ENCODE results near the gene YWHAH. TPM values are rescaled to one million over a fixed set of nuclear protein-coding genes. Genes with fewer than 3 reads are reported as not detected.

Gene YWHAH
- total RNA-seq: 141 TPM in 2 replicates

GRCh38 chr22:31943978-31944699, at the start of gene YWHAH:
TSS of gene YWHAH (plus strand) at chr22:31944535. CDS start at chr22:31944734, 199 bp downstream.
- intact Hi-C loops (cut with micrococcal nuclease): loop anchor here (1.0 to 10.0 kb wide), 7 partner anchors 26 to 979 kb away; partner anchors contain the start of genes DRG1, FBXO7, MORC2 and PRR14L

GRCh38 chr22:31895411-31896123, 48.8 kb upstream of the YWHAH start:
- intact Hi-C loops (cut with micrococcal nuclease): no loop called here

GRCh38 chr22:31896472-31896871, 47.9 kb upstream of the YWHAH start:
- intact Hi-C loops (cut with micrococcal nuclease): no loop called here

DNA sequence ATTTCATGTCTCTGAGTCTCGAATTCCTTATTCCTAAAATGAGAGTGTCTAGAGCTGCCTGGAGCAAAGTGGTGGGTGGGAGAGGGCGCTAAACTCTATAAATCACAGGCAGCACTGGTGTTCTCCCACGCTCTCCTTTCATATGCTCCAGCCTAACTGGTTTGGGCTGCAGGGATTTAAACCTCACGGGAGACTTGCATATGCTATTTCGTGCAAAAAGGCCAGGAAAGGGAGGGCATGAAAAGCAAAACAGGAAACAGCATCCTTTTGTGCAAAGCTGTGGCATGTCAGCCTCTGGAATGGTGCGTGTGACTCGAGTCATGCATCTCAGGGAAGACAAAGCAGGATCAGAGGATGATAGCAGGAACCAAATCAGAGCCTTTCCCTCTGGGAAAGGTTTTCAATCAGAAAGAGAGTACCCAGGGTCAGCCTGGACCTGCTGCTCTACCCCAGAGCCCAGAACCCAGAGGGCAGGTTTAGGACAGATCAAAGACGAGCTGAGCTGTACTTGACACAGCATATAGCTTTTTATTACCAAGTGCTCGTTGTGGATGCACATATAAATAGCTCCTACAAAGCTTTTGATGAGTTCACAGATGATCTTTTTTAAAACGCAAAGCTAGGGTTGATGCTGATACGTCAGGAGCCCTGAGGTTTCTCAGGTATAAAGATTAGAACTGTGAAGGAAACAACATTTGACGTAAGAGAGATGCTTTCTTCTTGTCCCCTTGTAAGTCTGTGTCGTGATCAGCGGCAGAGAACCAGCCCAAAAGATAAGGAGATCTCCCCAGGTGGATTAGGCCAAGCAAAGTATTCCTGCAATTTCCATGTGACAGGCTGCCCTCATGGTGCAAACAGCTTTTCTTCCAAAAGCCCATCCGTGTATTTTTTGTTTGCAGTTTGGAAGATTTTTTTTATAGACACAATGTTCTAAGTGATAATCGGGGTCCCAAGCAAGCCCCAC, 46.2 kb upstream of the YWHAH start:
- intact Hi-C loops (cut with micrococcal nuclease): no loop called here

DNA sequence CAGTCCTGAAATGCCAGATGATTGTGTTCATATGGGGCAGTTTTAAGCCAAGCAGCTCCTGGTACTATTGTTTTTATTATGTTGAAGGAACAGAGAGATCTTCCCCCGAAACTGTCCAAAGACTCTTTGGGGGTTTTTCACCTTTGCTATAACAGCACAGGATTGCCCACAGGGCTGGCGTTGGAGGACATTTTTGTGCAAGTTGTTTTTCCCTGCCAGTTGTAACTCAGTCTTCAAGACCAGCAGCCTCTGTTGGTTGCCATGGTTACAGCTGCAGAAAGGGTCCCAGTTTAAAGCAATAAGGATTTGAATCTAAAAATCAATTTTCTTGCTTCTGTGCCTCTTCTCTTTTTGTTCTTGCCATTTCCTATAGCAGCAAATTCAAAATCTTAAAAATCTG, 45.4 kb upstream of the YWHAH start:
- intact Hi-C loops (cut with micrococcal nuclease): no loop called here

GRCh38 chr22:31899669-31900068, 44.7 kb upstream of the YWHAH start:
- intact Hi-C loops (cut with micrococcal nuclease): no loop called here

GRCh38 chr22:31901388-31902137, 42.8 kb upstream of the YWHAH start:
- intact Hi-C loops (cut with micrococcal nuclease): no loop called here

- intact Hi-C loops (cut with micrococcal nuclease): no loop called here
These were observed 39.7 kb upstream of the YWHAH start for GRCh38 chr22:31904651-31905050.

- intact Hi-C loops (cut with micrococcal nuclease): no loop called here
These were observed 39.0 kb upstream of the YWHAH start for GRCh38 chr22:31905356-31905755.

DNA sequence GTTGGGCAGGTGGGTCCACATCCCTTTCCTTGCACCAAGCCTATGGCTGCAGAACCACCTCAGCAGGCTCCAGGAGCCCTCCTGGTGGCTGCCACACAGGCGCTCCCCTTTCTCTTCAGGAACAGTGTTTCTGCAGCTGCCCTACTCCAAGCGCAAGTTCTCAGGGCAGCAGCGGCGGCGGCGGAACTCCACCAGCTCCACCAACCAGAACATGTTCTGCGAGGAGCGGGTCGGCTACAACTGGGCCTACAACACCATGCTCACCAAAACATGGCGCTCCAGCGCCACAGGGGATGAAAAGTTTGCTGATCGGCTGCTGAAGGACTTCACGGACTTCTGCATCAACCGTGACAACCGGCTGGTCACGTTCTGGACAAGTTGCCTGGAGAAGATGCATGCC, 38.2 kb upstream of the YWHAH start:
- intact Hi-C loops (cut with micrococcal nuclease): no loop called here

DNA sequence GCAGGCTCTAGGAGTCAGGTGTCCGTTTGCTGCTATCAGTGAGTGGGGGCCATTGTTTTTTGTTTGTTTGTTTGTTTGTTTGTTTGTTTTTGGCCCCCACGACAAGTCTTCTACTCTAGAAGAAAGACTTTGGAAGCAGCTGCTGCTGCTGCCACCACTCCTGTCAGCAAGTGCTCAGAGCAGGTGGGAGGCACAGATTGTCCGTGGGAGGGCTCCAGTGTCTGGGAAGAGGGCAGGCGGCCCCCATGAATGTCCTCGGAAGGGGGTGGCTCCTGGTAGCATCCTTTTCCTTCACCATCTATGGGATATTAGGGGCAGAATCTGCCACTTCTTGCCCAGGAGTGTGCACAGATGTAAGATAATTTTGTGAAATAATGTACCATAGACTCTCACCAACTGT, 37.8 kb upstream of the YWHAH start:
- intact Hi-C loops (cut with micrococcal nuclease): no loop called here

DNA sequence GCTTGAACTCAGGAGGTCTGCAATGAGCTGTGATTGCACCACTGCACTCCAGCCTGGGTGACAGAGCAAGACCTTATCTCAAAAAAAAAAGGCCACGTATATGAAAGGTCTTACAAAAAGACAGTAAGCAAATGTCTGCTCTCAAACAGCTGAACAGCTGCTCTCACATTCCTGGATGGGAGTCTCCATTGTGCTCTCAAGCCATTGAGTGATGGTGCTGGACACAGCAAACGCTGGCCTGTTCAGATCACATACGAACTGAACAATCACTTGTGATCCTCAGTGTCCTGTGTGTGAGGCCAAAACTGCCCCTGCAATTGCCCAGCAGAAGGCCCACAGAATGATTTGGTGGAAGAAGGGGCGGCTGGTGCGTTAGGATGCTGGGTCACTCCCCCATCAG, 34.4 kb upstream of the YWHAH start:
- intact Hi-C loops (cut with micrococcal nuclease): no loop called here

- intact Hi-C loops (cut with micrococcal nuclease): no loop called here
These were observed 32.5 kb upstream of the YWHAH start for GRCh38 chr22:31911565-31912406.

- intact Hi-C loops (cut with micrococcal nuclease): no loop called here
These were observed 32.0 kb upstream of the YWHAH start for GRCh38 chr22:31912407-31912743.

DNA sequence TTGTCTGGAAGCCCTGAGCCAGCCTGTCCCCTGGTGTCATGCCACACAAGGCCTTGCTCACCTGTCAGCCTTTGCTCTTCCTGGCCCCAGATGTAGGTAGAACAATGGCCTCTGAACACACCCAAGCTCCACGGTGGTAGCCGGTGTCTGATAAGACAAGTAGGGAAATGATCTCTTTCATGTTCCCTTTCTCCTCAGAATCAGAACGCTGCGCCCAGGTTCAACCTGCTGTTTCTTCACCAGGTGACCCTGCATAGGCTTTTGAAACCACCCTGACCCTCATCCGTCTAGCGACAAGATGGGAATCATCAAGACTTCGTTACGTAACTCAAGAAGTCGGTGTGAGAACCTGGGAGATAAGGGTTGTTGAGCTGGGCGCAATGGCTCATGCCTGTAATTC, 28.7 kb upstream of the YWHAH start:
- intact Hi-C loops (cut with micrococcal nuclease): no loop called here

- intact Hi-C loops (cut with micrococcal nuclease): no loop called here
These were observed 27.0 kb upstream of the YWHAH start for GRCh38 chr22:31917227-31917921.

DNA sequence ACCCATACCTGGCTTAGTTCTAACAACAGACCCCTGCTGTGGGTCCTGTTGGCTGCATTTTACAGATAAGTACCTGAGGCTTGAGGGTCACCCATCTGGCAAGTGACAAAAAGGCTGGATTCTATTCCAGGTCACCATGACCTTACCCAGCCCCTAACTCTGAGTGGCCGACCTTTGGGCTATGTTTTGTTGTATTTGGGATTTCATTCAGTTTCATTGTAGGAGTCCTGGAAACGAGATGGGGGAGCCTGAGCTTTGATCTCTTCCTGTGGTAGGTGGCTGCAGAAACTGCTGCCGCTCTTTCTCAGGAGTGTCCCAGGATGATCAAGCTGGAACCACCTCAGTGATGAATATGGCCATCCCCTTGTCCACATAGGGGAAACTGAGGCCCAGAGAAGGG, 24.6 kb upstream of the YWHAH start:
- intact Hi-C loops (cut with micrococcal nuclease): no loop called here

DNA sequence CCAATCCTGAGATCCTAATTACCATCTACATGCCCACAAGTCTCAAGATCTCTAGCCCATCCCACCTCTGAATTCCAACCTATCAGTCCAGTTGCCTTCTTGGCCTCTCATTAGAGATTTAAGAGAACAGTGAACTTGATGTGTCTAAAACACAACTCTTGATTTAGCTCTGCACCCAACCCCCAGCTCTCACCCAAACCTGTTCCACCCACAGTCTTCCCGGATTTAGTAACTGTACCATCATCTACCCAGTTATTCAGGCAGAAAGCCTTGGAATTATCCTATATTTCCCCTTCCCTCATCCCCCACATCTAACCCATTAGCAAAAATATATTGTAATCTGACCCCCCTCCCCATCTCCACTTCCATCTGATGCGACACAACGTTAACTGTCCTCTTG, 24.0 kb upstream of the YWHAH start:
- intact Hi-C loops (cut with micrococcal nuclease): no loop called here

DNA sequence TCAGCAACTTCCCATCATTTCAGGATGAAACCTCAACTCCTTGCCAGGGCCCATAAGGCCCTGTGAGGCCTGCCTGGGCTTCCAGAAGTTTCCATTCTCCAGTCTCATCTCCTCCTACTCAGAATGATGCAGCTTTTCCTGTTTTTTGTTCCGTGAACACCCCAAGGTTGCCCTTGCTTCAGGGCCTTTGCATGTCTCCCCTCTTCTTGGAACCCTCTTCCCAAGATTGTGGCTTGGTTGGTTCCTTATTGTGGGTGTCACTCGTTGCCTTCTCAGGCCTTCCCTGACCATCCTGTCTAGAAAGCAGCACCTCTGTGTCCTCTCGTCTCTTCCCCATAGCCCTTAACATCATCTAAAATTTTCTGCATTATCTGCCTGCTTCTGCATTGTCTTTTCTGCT, 23.2 kb upstream of the YWHAH start:
- intact Hi-C loops (cut with micrococcal nuclease): no loop called here

- intact Hi-C loops (cut with micrococcal nuclease): no loop called here
These were observed 21.8 kb upstream of the YWHAH start for GRCh38 chr22:31922534-31922933.
